ENCODE results near the gene GRIN2A.

- TF ChIP-seq EZH2 (IDR thresholded peaks at IDR 0.05; ENCODE audit: insufficient read depth, poor library complexity, severe bottlenecking): no peak
- no peak for TF ChIP-seq EZH2phosphoT487 (IDR thresholded peaks at IDR 0.05; ENCODE audit: insufficient read depth, low read depth)
These were observed 38.7 kb upstream of the GRIN2A start for GRCh38 chr16:10220942-10221341.

Measured in GM23248 (cell line).